Uterus (tissue), 2 donors: Measurements from ENCODE around the gene CSF3R.

ENCODE experiments used
- CTCF ChIP-seq, 4 experiments: fragments of 200-600 bp in 2 of 4; fragments of 450-650 bp in 2 of 4; sonication (generic) in 2 of 4; IDR thresholded peaks; one replicate each; pipeline ENCODE4 v1.5.1; 2016 to 2019; ENCODE audit warnings: antibody characterized with exemption in 4 of 4, mild to moderate bottlenecking in 2 of 4, moderate library complexity in 1 of 4
- POLR2A ChIP-seq, 2 donors: fragments of 450-650 bp; IDR thresholded peaks; one replicate each; pipeline ENCODE4 v1.6.1; 2016; ENCODE audit warnings: antibody characterized with exemption in 2 of 2, mild to moderate bottlenecking in 1 of 2, moderate library complexity in 1 of 2

- TF ChIP-seq POLR2A (IDR thresholded peaks at IDR 0.05) (no peak), CTCF (IDR thresholded peaks at IDR 0.05) (no peak)
These were observed 3.4 kb upstream of the CSF3R start for GRCh38 chr1:36486093-36486438.
